Measurements from ENCODE around the gene DHCR7. TPM values are rescaled to one million over a fixed set of nuclear protein-coding genes. Genes with fewer than 3 reads are reported as not detected.

DHCR7 gene
- total RNA-seq, 3 donors from 2014 or later, result 26.5 to 68.6 (median 62.3) TPM

- intact Hi-C loops (cut with DNase I, micrococcal nuclease), result no loop called here
- ATAC-seq, result no peak
- H3K9me3 ChIP-seq, result no peaks in the 10 kb centered on the region
- no peak for DNase-seq
- peaks cover 16% of the 10 kb centered on the region for H3K36me3 ChIP-seq (ENCODE audit: low read depth)
- no peaks in the 10 kb centered on the region for H3K4me1 ChIP-seq (ENCODE audit: low read depth)
- no peak overlapping the region for H3K4me3 ChIP-seq
- no peak for TF ChIP-seq CTCF (IDR thresholded peaks at IDR 0.05)
Observed at GRCh38 chr11:71482216-71482615, 34.0 kb upstream of the DHCR7 start.

- DNase-seq (no peak), ATAC-seq (no peak)
- H3K9me3 ChIP-seq, result no peaks in the 10 kb centered on the region
- H3K4me1 ChIP-seq (ENCODE audit: low read depth), result no peaks in the 10 kb centered on the region
- peaks cover 16% of the 10 kb centered on the region for H3K36me3 ChIP-seq (ENCODE audit: low read depth)
- no peak for TF ChIP-seq CTCF (IDR thresholded peaks at IDR 0.05)
- H3K4me3 ChIP-seq, result no peak overlapping the region
- intact Hi-C loops (cut with DNase I, micrococcal nuclease), result no loop called here
Observed at GRCh38 chr11:71481101-71481960, 33.1 kb upstream of the DHCR7 start.

- ATAC-seq (no peak), DNase-seq (no peak)
- H3K36me3 ChIP-seq (ENCODE audit: low read depth), result peaks cover 25% of the 10 kb centered on the region
- no peaks in the 10 kb centered on the region for H3K9me3 ChIP-seq
- H3K4me1 ChIP-seq (ENCODE audit: low read depth), result no peaks in the 10 kb centered on the region
- TF ChIP-seq CTCF (IDR thresholded peaks at IDR 0.05), result no peak
- intact Hi-C loops (cut with DNase I, micrococcal nuclease), result no loop called here
- no peak overlapping the region for H3K4me3 ChIP-seq
Observed at GRCh38 chr11:71478528-71478840, 30.3 kb upstream of the DHCR7 start.

GRCh38 chr11:71477641-71478527, 29.7 kb upstream of the DHCR7 start:
- ATAC-seq (no peak), DNase-seq (no peak)
- no peak for TF ChIP-seq CTCF (IDR thresholded peaks at IDR 0.05)
- Histone ChIP-seq H3K9me3 (no peaks in the 10 kb centered on the region), H3K4me1 (ENCODE audit: low read depth) (no peaks in the 10 kb centered on the region), H3K4me3 (no peak overlapping the region), H3K36me3 (ENCODE audit: low read depth) (peaks cover 23% of the 10 kb centered on the region)
- intact Hi-C loops (cut with DNase I, micrococcal nuclease), result no loop called here

DNA sequence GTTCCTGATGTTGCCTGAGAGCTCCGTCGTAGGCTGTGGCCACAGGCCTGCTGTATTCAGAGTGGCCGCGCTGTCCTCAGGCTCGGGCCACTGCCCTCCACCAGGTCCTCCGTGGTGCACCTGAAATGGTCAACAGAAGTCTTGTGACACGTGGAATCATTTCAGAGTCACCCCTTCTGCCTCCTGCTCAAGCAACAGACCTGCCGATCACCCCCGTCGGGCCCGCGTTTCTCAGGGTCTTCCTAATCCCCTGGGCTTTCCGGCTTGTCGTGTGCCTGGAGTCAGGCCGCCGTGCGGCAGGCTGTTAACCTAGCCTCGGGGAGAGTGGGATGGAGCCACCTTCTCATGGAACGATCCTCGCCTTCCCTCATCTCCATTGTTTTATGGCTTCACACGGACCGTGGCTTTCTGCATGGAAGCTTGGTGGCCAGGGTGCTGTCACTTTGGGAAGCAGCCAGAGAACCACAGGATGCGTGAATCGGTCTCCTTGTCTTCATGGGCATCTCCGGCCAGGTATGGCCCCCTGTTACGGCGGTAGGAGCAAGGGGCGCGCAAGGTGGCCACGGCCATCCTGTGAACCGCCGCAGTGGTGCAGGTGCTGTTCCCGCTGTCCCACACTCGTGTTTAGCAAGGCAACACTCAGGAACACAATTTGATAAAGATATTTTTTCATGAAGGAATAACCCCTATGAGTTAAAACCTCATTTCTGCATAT, 28.9 kb upstream of the DHCR7 start:
- no peak for TF ChIP-seq CTCF (IDR thresholded peaks at IDR 0.05)
- H3K9me3 ChIP-seq, result no peaks in the 10 kb centered on the region
- no peak overlapping the region for H3K4me3 ChIP-seq
- DNase-seq, result no peak
- H3K4me1 ChIP-seq (ENCODE audit: low read depth), result no peaks in the 10 kb centered on the region
- peaks cover 23% of the 10 kb centered on the region for H3K36me3 ChIP-seq (ENCODE audit: low read depth)
- intact Hi-C loops (cut with DNase I, micrococcal nuclease), result no loop called here
- ATAC-seq, result no peak

All from mucosa of descending colon (tissue), 3 donors.